ENCODE data around the gene POLR2B.
A peak's percentile ranks its signal among the peaks of the same experiment; 100 is the strongest.

POLR2B gene

GRCh38 chr4:56999751-57000150, 21.1 kb downstream of the POLR2B start:
- H3K4me1 ChIP-seq (ENCODE audit: low read depth, poor library complexity, severe bottlenecking) = no peaks in the 10 kb centered on the region
- H3K27me3 ChIP-seq (ENCODE audit: insufficient read depth, low read depth) = no peaks in the 10 kb centered on the region
- H3K27ac ChIP-seq = no peak overlapping the region
- no peaks in the 10 kb centered on the region for H4K20me1 ChIP-seq (ENCODE audit: insufficient read depth)
- H3K79me2 ChIP-seq (ENCODE audit: insufficient read depth, low read depth) = peaks cover 9% of the 10 kb centered on the region; the same call in 1 of the 2 replicates
- no peak overlapping the region for H3K9ac ChIP-seq
- H2AFZ ChIP-seq (ENCODE audit: low read depth) = no peak overlapping the region
- H3K36me3 ChIP-seq (ENCODE audit: insufficient read depth) = no peaks in the 10 kb centered on the region; the same call in 1 of the 2 replicates
- H3K4me3 ChIP-seq (IDR thresholded peaks at IDR 0.05; ENCODE audit: insufficient read depth, low read depth, low read length) = no peak overlapping the region
- no peak overlapping the region for H3K4me2 ChIP-seq
- no peak for TF ChIP-seq CTCF (conservative IDR thresholded peaks at IDR 0.05; ENCODE audit: low read depth, low read length)

- Histone ChIP-seq H4K20me1 (ENCODE audit: insufficient read depth) (0 out of 2 replicates have a peak, but pooled peaks cover 3% of the 10 kb centered on the region), H2AFZ (ENCODE audit: low read depth) (no peak overlapping the region), H3K4me3 (IDR thresholded peaks at IDR 0.05; ENCODE audit: insufficient read depth, low read depth, low read length) (no peak overlapping the region), H3K4me1 (ENCODE audit: low read depth, poor library complexity, severe bottlenecking) (peaks cover 16% of the 10 kb centered on the region), H3K27ac (no peak overlapping the region), H3K9ac (no peak overlapping the region), H3K27me3 (ENCODE audit: insufficient read depth, low read depth) (no peaks in the 10 kb centered on the region), H3K4me2 (no peak overlapping the region), H3K79me2 (ENCODE audit: insufficient read depth, low read depth) (no peaks in the 10 kb centered on the region), H3K36me3 (ENCODE audit: insufficient read depth) (peaks cover 36% of the 10 kb centered on the region; the same call in 1 of the 2 replicates)
- TF ChIP-seq CTCF (conservative IDR thresholded peaks at IDR 0.05; ENCODE audit: low read depth, low read length) = no peak
Observed at GRCh38 chr4:57013543-57014120, 34.9 kb downstream of the POLR2B start.

GRCh38 chr4:57018980-57019379, 40.3 kb downstream of the POLR2B start:
- no peak overlapping the region for H3K4me3 ChIP-seq (IDR thresholded peaks at IDR 0.05; ENCODE audit: insufficient read depth, low read depth, low read length)
- peak overlapping the region; percentile 34; the same call in 1 of the 2 replicates for H3K27ac ChIP-seq
- 0 out of 2 replicates have a peak, but pooled peaks cover 7% of the 10 kb centered on the region for H4K20me1 ChIP-seq (ENCODE audit: insufficient read depth)
- H2AFZ ChIP-seq (ENCODE audit: low read depth) = no peak overlapping the region
- TF ChIP-seq CTCF (conservative IDR thresholded peaks at IDR 0.05; ENCODE audit: low read depth, low read length) = no peak
- no peaks in the 10 kb centered on the region for H3K79me2 ChIP-seq (ENCODE audit: insufficient read depth, low read depth)
- H3K9ac ChIP-seq = no peak overlapping the region
- H3K27me3 ChIP-seq (ENCODE audit: insufficient read depth, low read depth) = no peaks in the 10 kb centered on the region
- no peak overlapping the region for H3K4me2 ChIP-seq
- peaks cover 45% of the 10 kb centered on the region; the same call in 1 of the 2 replicates for H3K36me3 ChIP-seq (ENCODE audit: insufficient read depth)
- peaks cover 21% of the 10 kb centered on the region for H3K4me1 ChIP-seq (ENCODE audit: low read depth, poor library complexity, severe bottlenecking)

GRCh38 chr4:57020467-57021101, 41.9 kb downstream of the POLR2B start:
- H3K4me1 ChIP-seq (ENCODE audit: low read depth, poor library complexity, severe bottlenecking) = peaks cover 21% of the 10 kb centered on the region
- 0 out of 2 replicates have a peak, but pooled peaks cover 3% of the 10 kb centered on the region for H4K20me1 ChIP-seq (ENCODE audit: insufficient read depth)
- no peaks in the 10 kb centered on the region for H3K79me2 ChIP-seq (ENCODE audit: insufficient read depth, low read depth)
- peaks cover 50% of the 10 kb centered on the region; the same call in 1 of the 2 replicates for H3K36me3 ChIP-seq (ENCODE audit: insufficient read depth)
- no peak overlapping the region for H3K9ac ChIP-seq
- H3K27ac ChIP-seq = no peak overlapping the region
- TF ChIP-seq CTCF (conservative IDR thresholded peaks at IDR 0.05; ENCODE audit: low read depth, low read length) = no peak
- H3K4me3 ChIP-seq (IDR thresholded peaks at IDR 0.05; ENCODE audit: insufficient read depth, low read depth, low read length) = no peak overlapping the region
- H2AFZ ChIP-seq (ENCODE audit: low read depth) = no peak overlapping the region
- H3K27me3 ChIP-seq (ENCODE audit: insufficient read depth, low read depth) = no peaks in the 10 kb centered on the region
- H3K4me2 ChIP-seq = no peak overlapping the region

All from KMS-11 (cell line).